Activated T-cell treated with anti-CD3 and anti-CD28 coated beads, Interleukin-2, amount 50 U/mL, for 48 hours (primary cell): ENCODE measurements around the gene RALGAPB.

Experiments used
- DNase-seq, 2 experiments: peaks; one replicate each; pipeline ENCODE4 v3.0.0-alpha.2; 2020

Gene RALGAPB

DNA sequence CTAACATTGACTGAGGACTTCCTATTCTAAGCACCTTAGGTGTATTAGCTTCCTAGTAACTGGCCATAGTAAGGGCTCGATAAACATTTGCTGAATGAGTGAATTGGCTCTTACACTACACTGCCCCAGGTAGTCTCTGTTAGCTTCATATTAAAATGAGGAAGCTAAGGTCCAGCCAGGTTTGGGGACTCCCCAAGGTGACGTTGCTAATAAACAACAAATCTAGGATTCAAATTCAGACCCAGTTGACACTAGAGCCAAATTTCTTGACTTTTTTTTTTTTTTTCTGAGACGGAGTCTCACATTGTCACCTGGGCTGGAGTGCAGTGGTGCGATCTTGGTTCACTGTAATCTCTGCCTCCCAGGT lies 145.2 kb downstream of the RALGAPB start:
- DNase-seq, result no peak

DNA sequence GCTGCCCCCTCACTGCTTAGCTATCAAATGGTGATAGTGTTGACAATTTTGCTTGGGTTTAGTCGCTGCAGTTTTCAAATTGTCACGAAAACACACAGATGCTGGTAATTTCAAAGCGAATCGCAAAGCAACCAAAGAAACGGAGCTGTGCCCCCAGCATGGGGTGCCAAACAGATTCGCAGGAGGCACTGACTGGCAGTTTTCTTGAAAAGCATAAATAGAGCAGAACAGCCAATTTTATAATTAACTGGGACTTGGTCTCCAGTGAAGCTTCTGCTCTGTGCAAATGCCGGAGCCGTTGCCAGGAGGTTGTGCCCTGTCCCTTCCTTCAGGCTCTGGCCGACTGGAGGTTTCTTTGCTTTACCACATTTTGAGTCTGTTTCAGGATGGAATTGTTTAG lies 147.8 kb downstream of the RALGAPB start:
- no peak for DNase-seq

- no peak for DNase-seq
Observed at GRCh38 chr20:38623061-38623460, 150.4 kb downstream of the RALGAPB start.

DNA sequence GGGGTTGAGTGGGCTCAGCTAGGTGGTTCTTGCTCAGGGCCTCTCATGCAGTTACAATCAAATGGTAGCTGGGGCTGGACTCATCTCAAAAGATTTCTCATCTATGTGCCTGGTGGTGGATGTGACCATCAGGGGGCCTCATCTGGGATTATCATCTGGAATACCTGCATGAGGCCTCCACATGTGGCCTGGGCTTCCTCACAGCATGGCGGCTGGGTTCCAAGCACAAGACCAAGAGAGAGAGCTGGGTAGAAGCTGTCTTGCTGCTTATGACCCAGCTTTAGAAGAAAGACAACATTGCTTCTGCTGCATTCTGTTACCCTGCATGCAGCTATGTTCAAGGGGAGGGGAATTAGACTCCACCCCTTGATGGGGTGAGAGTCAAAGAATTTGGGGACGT lies 151.4 kb downstream of the RALGAPB start:
- no peak for DNase-seq

DNA sequence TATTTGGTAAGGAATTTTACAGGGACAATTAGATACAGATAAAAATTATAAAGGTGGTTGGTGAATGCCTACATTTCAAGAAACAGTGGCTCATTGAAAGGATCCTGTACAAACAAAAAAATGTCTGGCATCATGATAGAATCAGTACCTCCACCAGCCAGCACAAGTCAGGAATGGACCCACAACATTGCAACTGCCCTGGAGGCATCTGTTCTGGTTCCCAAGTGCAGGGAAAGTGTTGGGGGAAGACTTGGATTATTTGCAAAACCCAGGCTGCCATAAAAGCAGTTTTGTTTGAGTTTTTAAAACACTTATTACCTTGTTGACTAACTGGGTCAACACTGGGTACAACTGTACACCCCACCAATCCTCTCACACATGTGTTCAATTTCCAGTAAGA lies 153.3 kb downstream of the RALGAPB start:
- no peak for DNase-seq

DNA sequence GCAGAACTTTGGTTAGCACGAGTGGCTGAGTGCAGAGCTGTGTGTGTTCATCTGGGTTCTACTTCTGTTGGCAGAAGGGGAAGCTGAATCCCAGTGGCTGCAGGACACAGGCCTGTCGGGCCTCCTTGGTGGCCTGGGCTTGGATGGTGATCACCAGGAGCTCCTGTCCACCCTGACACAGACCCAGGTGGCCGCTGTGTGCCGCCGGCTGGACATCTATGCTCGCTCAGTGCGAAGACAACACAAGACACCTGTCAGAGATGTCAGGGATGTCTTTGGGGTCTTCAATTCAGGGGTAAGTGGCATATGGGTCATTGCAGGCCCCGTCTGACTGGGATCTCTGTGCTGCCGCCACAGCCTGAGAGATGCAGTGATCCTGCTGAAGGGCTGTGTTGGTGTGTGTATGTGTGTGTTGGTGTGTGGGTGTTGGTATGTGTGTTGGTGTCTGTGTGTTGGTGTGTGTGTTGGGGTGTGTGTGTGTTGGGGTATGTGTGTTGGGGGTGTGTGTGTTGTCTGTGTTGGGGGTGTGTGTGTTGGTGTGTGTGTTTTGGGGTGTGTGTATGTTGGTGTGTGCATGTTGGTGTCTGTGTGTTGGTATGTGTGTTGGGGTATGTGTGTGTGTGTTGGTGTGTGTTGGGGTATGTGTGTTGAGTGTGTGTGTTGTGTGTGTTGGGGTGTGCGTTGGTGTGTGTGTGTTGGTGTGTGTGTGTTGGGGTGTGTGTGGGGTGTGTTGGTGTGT lies 154.4 kb downstream of the RALGAPB start:
- DNase-seq, result no peak
